Measurements from ENCODE around the gene DOCK7.
"Not testable (repeated sequence)": the region's sequence is repeated elsewhere in the genome, so short reads cannot be mapped to it uniquely, and the experiment has no call there.

DOCK7 gene

GRCh38 chr1:62528015-62528414, 160.2 kb downstream of the DOCK7 start:
- peak; percentile 1 for DNase-seq

- DNase-seq, result not testable (repeated sequence)
These were observed 160.8 kb downstream of the DOCK7 start for GRCh38 chr1:62527346-62527745.

- no peak for DNase-seq
These were observed 164.3 kb downstream of the DOCK7 start for GRCh38 chr1:62523860-62524259.

GRCh38 chr1:62516600-62516999, 171.6 kb downstream of the DOCK7 start:
- DNase-seq, result no peak

- DNase-seq, result no peak
These were observed 173.3 kb downstream of the DOCK7 start for GRCh38 chr1:62514746-62515423.

- no peak for DNase-seq
These were observed 175.2 kb downstream of the DOCK7 start for GRCh38 chr1:62513013-62513412.

- no peak for DNase-seq
These were observed 179.2 kb downstream of the DOCK7 start for GRCh38 chr1:62509028-62509427.

GRCh38 chr1:62508187-62508758, 179.9 kb downstream of the DOCK7 start:
- DNase-seq, result peak; percentile 12

- DNase-seq, result no peak
These were observed 188.0 kb downstream of the DOCK7 start for GRCh38 chr1:62500210-62500609.

GRCh38 chr1:62494137-62494536, 194.0 kb downstream of the DOCK7 start:
- no peak for DNase-seq

GRCh38 chr1:62493656-62494055, 194.5 kb downstream of the DOCK7 start:
- DNase-seq, result no peak

- no peak for DNase-seq
These were observed 195.7 kb downstream of the DOCK7 start for GRCh38 chr1:62492521-62492920.

GRCh38 chr1:62487956-62488355, 200.2 kb downstream of the DOCK7 start:
- no peak for DNase-seq

- DNase-seq, result no peak
These were observed 203.2 kb downstream of the DOCK7 start for GRCh38 chr1:62484824-62485468.

GRCh38 chr1:62481681-62482080, 206.5 kb downstream of the DOCK7 start:
- no peak for DNase-seq

- DNase-seq, result no peak
These were observed 211.5 kb downstream of the DOCK7 start for GRCh38 chr1:62476525-62477219.

- DNase-seq, result no peak
These were observed 221.1 kb downstream of the DOCK7 start for GRCh38 chr1:62467092-62467491.

- DNase-seq, result no peak
These were observed 225.8 kb downstream of the DOCK7 start for GRCh38 chr1:62462370-62462769.

GRCh38 chr1:62457955-62458354, 230.2 kb downstream of the DOCK7 start:
- no peak for DNase-seq

GRCh38 chr1:62452951-62453350, 235.2 kb downstream of the DOCK7 start:
- DNase-seq, result no peak

- DNase-seq, result no peak
These were observed 237.9 kb downstream of the DOCK7 start for GRCh38 chr1:62450301-62450700.

- no peak for DNase-seq
These were observed 239.8 kb downstream of the DOCK7 start for GRCh38 chr1:62448221-62448933.

- DNase-seq, result no peak
These were observed 243.5 kb downstream of the DOCK7 start for GRCh38 chr1:62444701-62445100.

All from central memory CD4-positive, alpha-beta T cell (primary cell).